Keratinocyte (primary cell): ENCODE measurements around the gene BCL11B. TPM values are rescaled to one million over a fixed set of nuclear protein-coding genes. Genes with fewer than 3 reads are reported as not detected.
A peak's percentile ranks its signal among the peaks of the same experiment; 100 is the strongest.

Source experiments
- DNase-seq: peaks from one replicate; pipeline ENCODE4 v3.0.0-alpha.2; 2011; ENCODE audit warnings: low read depth, missing footprints, low spot score
- FAIRE-seq: peaks from 2 replicates; lab custom pipeline; 2011; peaks lifted over from hg19 to GRCh38; lab: Jason Lieb, UNC
- H2AFZ ChIP-seq: 2 replicates; pipeline ENCODE4 v1.6.0; 2012; ENCODE audit warnings: low read length, control low read depth, inconsistent platforms; ENCODE audit not compliant: control insufficient read depth
- H3K27ac ChIP-seq: 2 replicates; pipeline ENCODE4 v1.5.1; 2011; ENCODE audit warnings: low read length; ENCODE audit not compliant: control insufficient read depth, insufficient read depth
- H3K27me3 ChIP-seq: 3 replicates; pipeline ENCODE4 v1.6.0; 2011; ENCODE audit warnings: low read length; ENCODE audit not compliant: control insufficient read depth, insufficient read depth; ENCODE audit errors: extremely low read depth
- H3K36me3 ChIP-seq, 2 experiments: 2 replicates in 1 of 2; 3 replicates in 1 of 2; pipeline ENCODE4 v1.5.1; 2011; ENCODE audit warnings: low read length in 2 of 2, mild to moderate bottlenecking in 1 of 2; ENCODE audit not compliant: control insufficient read depth in 2 of 2, insufficient read depth in 2 of 2; ENCODE audit errors: extremely low read depth in 1 of 2
- H3K4me1 ChIP-seq: 3 replicates; pipeline ENCODE4 v1.5.1; 2011; ENCODE audit warnings: low read length; ENCODE audit not compliant: control insufficient read depth, insufficient read depth; ENCODE audit errors: extremely low read depth
- H3K4me2 ChIP-seq: 3 replicates; pipeline ENCODE4 v1.6.0; 2011; ENCODE audit warnings: low read depth, low read length; ENCODE audit not compliant: control insufficient read depth, insufficient read depth; ENCODE audit errors: extremely low read depth
- H3K4me3 ChIP-seq, 3 experiments: fragments of 200-600 bp in 1 of 3; sonication (generic) in 1 of 3; 2 replicates in 2 of 3; 3 replicates in 1 of 3; pipeline ENCODE4 v1.5.1; 2011 to 2016; ENCODE audit warnings: low read length in 3 of 3, mild to moderate bottlenecking in 3 of 3, control low read depth in 2 of 3, inconsistent platforms in 1 of 3, low read depth in 1 of 3, mixed read lengths in 1 of 3, mixed run types in 1 of 3, moderate library complexity in 1 of 3; ENCODE audit not compliant: control insufficient read depth in 2 of 3, insufficient read depth in 2 of 3; ENCODE audit errors: extremely low read depth in 1 of 3
- H3K79me2 ChIP-seq: 2 replicates; pipeline ENCODE4 v1.6.0; 2012; ENCODE audit warnings: low read length; ENCODE audit not compliant: control insufficient read depth, insufficient read depth
- H3K9ac ChIP-seq: 3 replicates; pipeline ENCODE4 v1.6.0; 2011; ENCODE audit warnings: low read length; ENCODE audit not compliant: control insufficient read depth, insufficient read depth; ENCODE audit errors: extremely low read depth
- H3K9me1 ChIP-seq: 3 replicates; pipeline ENCODE4 v1.6.0; 2011; ENCODE audit warnings: low read length; ENCODE audit not compliant: control insufficient read depth, insufficient read depth; ENCODE audit errors: extremely low read depth
- H3K9me3 ChIP-seq: 2 replicates; pipeline ENCODE4 v1.5.1; 2012; ENCODE audit warnings: low read depth, low read length; ENCODE audit not compliant: control insufficient read depth
- H4K20me1 ChIP-seq: 3 replicates; pipeline ENCODE4 v1.6.0; 2011; ENCODE audit warnings: low read length; ENCODE audit not compliant: control insufficient read depth, insufficient read depth; ENCODE audit errors: extremely low read depth
- EZH2 ChIP-seq: IDR thresholded peaks from one replicate; pipeline ENCODE4 v1.6.1; 2012; ENCODE audit warnings: inconsistent platforms, mild to moderate bottlenecking, low read length, moderate library complexity
- dilution Hi-C: fragments of 300-500 bp; cut with MboI; formaldehyde crosslinking; loops from one replicate; pipeline ENCODE4 v1.7.0; 2020; ENCODE audit warnings: low sequenced_read_pairs; ENCODE audit not compliant: extremely low pct_ligation_motif_present
- polyA plus RNA-seq, 5 experiments: library from polyadenylated mRNA; depleted of rRNA in 3 of 5; stranded (reverse) in 3 of 5; stranded (forward) in 1 of 5; unstranded in 1 of 5; fragments of >200 nt; gene quantifications; 1 replicate in 1 of 5; 2 replicates in 3 of 5; 3 replicates in 1 of 5; pipeline versions ENCODE4 v1.2.1 to v1.2.3, GENCODE V29; 2011 to 2012; ENCODE audit warnings: missing spikeins in 2 of 5, low read depth in 1 of 5, low replicate concordance in 1 of 5
- TF ChIP-seq, protein P1 (sequence below), 3 experiments: IDR thresholded peaks in 1 of 3; conservative IDR thresholded peaks in 1 of 3; optimal IDR thresholded peaks in 1 of 3; 2 replicates in 2 of 3; 3 replicates in 1 of 3; pipeline versions ENCODE3 to v1.5.1; 2011; ENCODE audit warnings: low read length in 3 of 3, mild to moderate bottlenecking in 3 of 3, moderate library complexity in 2 of 3, control low read depth in 1 of 3, inconsistent platforms in 1 of 3; ENCODE audit not compliant: insufficient read depth in 2 of 3; ENCODE audit errors: extremely low read depth in 1 of 3

BCL11B gene
- polyA plus RNA-seq, 1 donor (not counting 4 experiments of a cell fraction or from before 2014, with no cell fraction given), result 5.2 TPM

DNA sequence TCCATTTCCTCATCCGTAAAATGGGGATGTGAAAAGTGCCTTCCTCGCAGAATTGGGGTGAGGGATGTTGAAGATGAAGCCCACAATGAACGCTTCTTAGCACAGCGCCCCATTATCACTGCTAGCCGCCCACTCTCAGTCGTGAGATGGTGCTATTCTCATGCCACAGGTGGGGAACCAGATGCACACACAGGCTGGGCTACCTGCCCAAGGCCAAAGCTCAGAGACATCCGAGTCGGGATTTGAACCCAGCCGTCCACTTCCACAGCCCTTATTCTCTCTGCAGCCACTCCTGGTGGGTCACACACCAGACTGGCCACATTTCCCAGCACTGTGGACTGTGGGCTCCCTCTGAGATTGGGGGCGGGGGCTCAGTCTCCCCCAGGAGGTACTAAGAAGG is 55.8 kb downstream of the BCL11B start:
- Histone ChIP-seq H3K4me1 (peaks cover 56% of the 10 kb centered on the region), H3K36me3 (no peaks in the 10 kb centered on the region), H3K9me1 (peaks cover 6% of the 10 kb centered on the region), H3K27ac (peak overlapping the region; percentile 36), H2AFZ (no peak overlapping the region), H3K9me3 (no peaks in the 10 kb centered on the region), H3K9ac (peak overlapping the region; percentile 45), H3K4me2 (peak overlapping the region; percentile 91), H4K20me1 (peaks cover 7% of the 10 kb centered on the region), H3K4me3 (peak overlapping the region in 2 of 3 experiments; percentile 59 to 61), H3K27me3 (no peaks in the 10 kb centered on the region), H3K79me2 (peaks cover 77% of the 10 kb centered on the region)
- TF ChIP-seq, protein P1, sequence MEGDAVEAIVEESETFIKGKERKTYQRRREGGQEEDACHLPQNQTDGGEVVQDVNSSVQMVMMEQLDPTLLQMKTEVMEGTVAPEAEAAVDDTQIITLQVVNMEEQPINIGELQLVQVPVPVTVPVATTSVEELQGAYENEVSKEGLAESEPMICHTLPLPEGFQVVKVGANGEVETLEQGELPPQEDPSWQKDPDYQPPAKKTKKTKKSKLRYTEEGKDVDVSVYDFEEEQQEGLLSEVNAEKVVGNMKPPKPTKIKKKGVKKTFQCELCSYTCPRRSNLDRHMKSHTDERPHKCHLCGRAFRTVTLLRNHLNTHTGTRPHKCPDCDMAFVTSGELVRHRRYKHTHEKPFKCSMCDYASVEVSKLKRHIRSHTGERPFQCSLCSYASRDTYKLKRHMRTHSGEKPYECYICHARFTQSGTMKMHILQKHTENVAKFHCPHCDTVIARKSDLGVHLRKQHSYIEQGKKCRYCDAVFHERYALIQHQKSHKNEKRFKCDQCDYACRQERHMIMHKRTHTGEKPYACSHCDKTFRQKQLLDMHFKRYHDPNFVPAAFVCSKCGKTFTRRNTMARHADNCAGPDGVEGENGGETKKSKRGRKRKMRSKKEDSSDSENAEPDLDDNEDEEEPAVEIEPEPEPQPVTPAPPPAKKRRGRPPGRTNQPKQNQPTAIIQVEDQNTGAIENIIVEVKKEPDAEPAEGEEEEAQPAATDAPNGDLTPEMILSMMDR (optimal IDR thresholded peaks at IDR 0.05 in 1 of 3, IDR thresholded peaks at IDR 0.05 in 1 of 3, conservative IDR thresholded peaks at IDR 0.05 in 1 of 3; ENCODE audit: extremely low read depth in 1 of 3, insufficient read depth in 2 of 3, low read length in 3 of 3), result peak in 1 of 3 experiments; percentile 9
- no peak for TF ChIP-seq EZH2
- DNase-seq (no peak), FAIRE-seq (no peak)
- dilution Hi-C loops, result no loop called here

DNA sequence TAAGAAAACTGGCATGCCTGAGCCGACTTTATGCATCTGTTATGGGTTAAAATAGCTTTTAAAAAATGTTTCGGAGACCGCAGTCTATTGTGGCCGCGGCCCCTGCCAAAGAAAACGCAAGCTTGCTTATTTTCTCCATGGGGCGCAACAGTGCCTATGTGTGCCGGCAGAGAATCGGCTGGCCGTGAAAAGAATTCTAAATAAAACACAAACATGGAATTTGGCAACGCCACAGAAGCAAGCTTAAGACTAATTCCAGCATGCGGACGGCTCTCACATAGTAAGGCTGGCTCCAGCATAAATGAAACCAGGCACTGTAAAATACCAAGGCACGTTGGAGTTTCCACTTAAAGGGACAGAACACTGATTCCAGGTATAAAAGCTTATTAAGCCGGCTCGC is 56.7 kb downstream of the BCL11B start:
- Histone ChIP-seq H3K27ac (peak overlapping the region; percentile 36), H3K36me3 (peaks cover 0 to under 1% of the 10 kb centered on the region in 2 experiments), H3K27me3 (no peaks in the 10 kb centered on the region), H3K4me3 (peak overlapping the region; percentile 2 to 61 (median 59)), H3K9me1 (peaks cover 6% of the 10 kb centered on the region), H3K9ac (peak overlapping the region; percentile 45), H3K9me3 (no peaks in the 10 kb centered on the region), H4K20me1 (peaks cover 7% of the 10 kb centered on the region), H3K79me2 (peaks cover 82% of the 10 kb centered on the region), H3K4me1 (peaks cover 62% of the 10 kb centered on the region), H2AFZ (no peak overlapping the region), H3K4me2 (peak overlapping the region; percentile 91)
- dilution Hi-C loops, result no loop called here
- FAIRE-seq (peak; percentile 58), DNase-seq (no peak)
- TF ChIP-seq EZH2, result no peak
- TF ChIP-seq, protein P1 (optimal IDR thresholded peaks at IDR 0.05 in 1 of 3, IDR thresholded peaks at IDR 0.05 in 1 of 3, conservative IDR thresholded peaks at IDR 0.05 in 1 of 3; ENCODE audit: extremely low read depth in 1 of 3, insufficient read depth in 2 of 3, low read length in 3 of 3), result no peak
